Mesenchymal stem cell (in vitro differentiated cells and primary cell): ENCODE results near the gene REC114.

ENCODE experiments used
- DNase-seq: peaks from one replicate; pipeline ENCODE4 v3.0.0-alpha.2; 2013
- H2AFZ ChIP-seq: one replicate; pipeline ENCODE4 v1.6.1; 2013; ENCODE audit warnings: low read depth, mild to moderate bottlenecking, control low read depth, inconsistent platforms, low read length, moderate library complexity
- H2AK5ac ChIP-seq: 2 replicates; pipeline ENCODE4 v1.6.1; 2013; ENCODE audit warnings: low read length, moderate library complexity, mild to moderate bottlenecking, inconsistent platforms; ENCODE audit not compliant: severe bottlenecking
- H2BK120ac ChIP-seq: one replicate; pipeline ENCODE4 v1.6.1; 2013; ENCODE audit warnings: low read depth, mild to moderate bottlenecking, inconsistent platforms, low read length, moderate library complexity
- H2BK12ac ChIP-seq, 2 experiments: one replicate each; pipeline ENCODE4 v1.6.1; 2013; ENCODE audit warnings: inconsistent platforms in 2 of 2, low read length in 2 of 2, mild to moderate bottlenecking in 2 of 2, moderate library complexity in 2 of 2, control low read depth in 1 of 2
- H2BK15ac ChIP-seq: one replicate; pipeline ENCODE4 v1.6.1; 2013; ENCODE audit warnings: mild to moderate bottlenecking, low read depth, inconsistent platforms; ENCODE audit not compliant: poor library complexity, severe bottlenecking
- H2BK5ac ChIP-seq: 2 replicates; pipeline ENCODE4 v1.6.1; 2013; ENCODE audit warnings: low read depth, mild to moderate bottlenecking, low read length, control low read depth, inconsistent platforms; ENCODE audit not compliant: poor library complexity, severe bottlenecking
- H3K14ac ChIP-seq, 2 experiments: one replicate each; pipeline ENCODE4 v1.6.1; 2013; ENCODE audit warnings: inconsistent platforms in 2 of 2, low read length in 2 of 2, control low read depth in 1 of 2, mild to moderate bottlenecking in 1 of 2, moderate library complexity in 1 of 2
- H3K18ac ChIP-seq, 2 experiments: one replicate each; pipeline ENCODE4 v1.6.1; 2013; ENCODE audit warnings: inconsistent platforms in 2 of 2, low read length in 2 of 2, control low read depth in 1 of 2, low read depth in 1 of 2, mild to moderate bottlenecking in 1 of 2
- H3K23ac ChIP-seq, 2 experiments: one replicate each; pipeline ENCODE4 v1.6.1; 2013; ENCODE audit warnings: inconsistent platforms in 2 of 2, low read length in 2 of 2, mild to moderate bottlenecking in 2 of 2, moderate library complexity in 2 of 2, control low read depth in 1 of 2
- H3K27ac ChIP-seq: 2 replicates; pipeline ENCODE4 v1.5.1; 2013; ENCODE audit warnings: mild to moderate bottlenecking, moderate library complexity, low read length, control low read depth, inconsistent platforms; ENCODE audit not compliant: poor library complexity, severe bottlenecking
- H3K27me3 ChIP-seq, 2 experiments: 2 replicates each; pipeline versions ENCODE4 v1.6.1 to v1.7.0; 2013; ENCODE audit warnings: low read length in 2 of 2, mild to moderate bottlenecking in 2 of 2, moderate library complexity in 2 of 2, control low read depth in 1 of 2, inconsistent platforms in 1 of 2; ENCODE audit not compliant: control insufficient read depth in 1 of 2, insufficient read depth in 1 of 2
- H3K36me3 ChIP-seq, 2 experiments: 2 replicates each; pipeline versions ENCODE4 v1.6.1 to v1.7.0; 2013; ENCODE audit warnings: low read length in 2 of 2, control low read depth in 1 of 2, inconsistent platforms in 1 of 2, low read depth in 1 of 2, mild to moderate bottlenecking in 1 of 2; ENCODE audit not compliant: insufficient read depth in 2 of 2, control insufficient read depth in 1 of 2
- H3K4ac ChIP-seq, 2 experiments: one replicate each; pipeline ENCODE4 v1.6.1; 2013; ENCODE audit warnings: inconsistent platforms in 2 of 2, low read length in 2 of 2, mild to moderate bottlenecking in 2 of 2, moderate library complexity in 2 of 2, control low read depth in 1 of 2, low read depth in 1 of 2
- H3K4me1 ChIP-seq: 2 replicates; pipeline ENCODE4 v1.6.1; 2013; ENCODE audit warnings: low read depth, low read length, control low read depth; ENCODE audit not compliant: control insufficient read depth, insufficient read depth
- H3K4me2 ChIP-seq: 2 replicates; pipeline ENCODE4 v1.6.1; 2013; ENCODE audit warnings: low read length, mild to moderate bottlenecking, inconsistent platforms; ENCODE audit not compliant: poor library complexity, severe bottlenecking
- H3K4me3 ChIP-seq, 2 experiments: 2 replicates each; pipeline versions ENCODE4 v1.5.1 to v1.7.0; 2013; ENCODE audit warnings: low read length in 2 of 2, mild to moderate bottlenecking in 2 of 2, control low read depth in 1 of 2, low read depth in 1 of 2; ENCODE audit not compliant: insufficient read depth in 1 of 2
- H3K79me1 ChIP-seq: replicated peaks from 2 replicates; pipeline ENCODE4 v1.6.1; 2013; ENCODE audit warnings: mild to moderate bottlenecking, control low read depth, low read length, inconsistent platforms; ENCODE audit not compliant: poor library complexity, severe bottlenecking
- H3K9ac ChIP-seq: 2 replicates; pipeline ENCODE4 v1.7.0; 2013; ENCODE audit warnings: mild to moderate bottlenecking, low read length, moderate library complexity
- H3K9me3 ChIP-seq: 2 replicates; pipeline ENCODE4 v1.7.0; 2013; ENCODE audit warnings: mild to moderate bottlenecking, low read length; ENCODE audit not compliant: control insufficient read depth
- H4K8ac ChIP-seq: one replicate; pipeline ENCODE4 v1.6.1; 2013; ENCODE audit warnings: inconsistent platforms, mild to moderate bottlenecking, low read length, moderate library complexity
- H4K91ac ChIP-seq: one replicate; pipeline ENCODE4 v1.6.1; 2013; ENCODE audit warnings: mild to moderate bottlenecking, low read length, inconsistent platforms
- WGBS: methylation state at CpG from one replicate; pipeline ENCODE4 v1.1.7; 2013; ENCODE audit warnings: mixed read lengths; 5-methylcytosine and 5-hydroxymethylcytosine counted together

The REC114 gene

GRCh38 chr15:73493922-73494321, 51.0 kb downstream of the REC114 start:
- H3K4me3 ChIP-seq: no peak overlapping the region
- no peak overlapping the region for H4K91ac ChIP-seq
- no peak overlapping the region for H3K23ac ChIP-seq
- H3K4me1 ChIP-seq: no peaks in the 10 kb centered on the region
- no peak for DNase-seq
- no peak overlapping the region for H3K18ac ChIP-seq
- no peak overlapping the region for H2AK5ac ChIP-seq
- no CpG with 5 or more reads among the region's 2 CpGs for WGBS
- H3K79me1 ChIP-seq: no peaks in the 10 kb centered on the region
- H3K36me3 ChIP-seq: no peaks in the 10 kb centered on the region
- H4K8ac ChIP-seq: no peak overlapping the region
- no peak overlapping the region for H2BK15ac ChIP-seq
- H3K27me3 ChIP-seq: peaks cover 0 to 6% of the 10 kb centered on the region in 2 experiments
- H2BK12ac ChIP-seq: no peak overlapping the region
- H3K4ac ChIP-seq: no peak overlapping the region
- no peak overlapping the region for H3K9ac ChIP-seq
- H2BK5ac ChIP-seq: no peak overlapping the region
- no peak overlapping the region for H2BK120ac ChIP-seq
- no peak overlapping the region for H3K27ac ChIP-seq
- H3K9me3 ChIP-seq: no peaks in the 10 kb centered on the region
- H3K4me2 ChIP-seq: no peak overlapping the region
- H3K14ac ChIP-seq: no peak overlapping the region
- H2AFZ ChIP-seq: no peak overlapping the region

GRCh38 chr15:73495181-73495580, 52.2 kb downstream of the REC114 start:
- Histone ChIP-seq H3K36me3 (no peaks in the 10 kb centered on the region), H2AFZ (no peak overlapping the region), H2BK120ac (no peak overlapping the region), H3K4ac (no peak overlapping the region), H3K18ac (no peak overlapping the region), H3K27ac (no peak overlapping the region), H2BK15ac (no peak overlapping the region), H4K91ac (no peak overlapping the region), H2AK5ac (no peak overlapping the region), H3K4me2 (no peak overlapping the region), H3K23ac (no peak overlapping the region), H3K27me3 (peaks cover 0 to 8% of the 10 kb centered on the region in 2 experiments), H4K8ac (no peak overlapping the region), H3K14ac (no peak overlapping the region), H3K9ac (no peak overlapping the region), H3K9me3 (no peaks in the 10 kb centered on the region), H3K4me1 (no peaks in the 10 kb centered on the region), H3K4me3 (no peak overlapping the region), H2BK5ac (no peak overlapping the region), H3K79me1 (no peaks in the 10 kb centered on the region), H2BK12ac (no peak overlapping the region)
- peak; percentile 63 for DNase-seq
- WGBS: no CpG with 5 or more reads among the region's 3 CpGs

GRCh38 chr15:73500696-73501095, 57.7 kb downstream of the REC114 start:
- no peak overlapping the region for H4K8ac ChIP-seq
- no peaks in the 10 kb centered on the region for H3K36me3 ChIP-seq
- H3K27me3 ChIP-seq: peaks cover 0 to 11% of the 10 kb centered on the region in 2 experiments
- H3K23ac ChIP-seq: no peak overlapping the region
- H3K4me2 ChIP-seq: no peak overlapping the region
- H3K4me1 ChIP-seq: no peaks in the 10 kb centered on the region
- no peak overlapping the region for H2BK120ac ChIP-seq
- DNase-seq: no peak
- H3K79me1 ChIP-seq: no peaks in the 10 kb centered on the region
- no peak overlapping the region for H3K4ac ChIP-seq
- H3K14ac ChIP-seq: no peak overlapping the region
- H3K18ac ChIP-seq: no peak overlapping the region
- no peaks in the 10 kb centered on the region for H3K9me3 ChIP-seq
- H2BK12ac ChIP-seq: no peak overlapping the region
- H3K4me3 ChIP-seq: no peak overlapping the region
- no peak overlapping the region for H3K9ac ChIP-seq
- H2AK5ac ChIP-seq: no peak overlapping the region
- no peak overlapping the region for H2BK5ac ChIP-seq
- H4K91ac ChIP-seq: no peak overlapping the region
- H2AFZ ChIP-seq: no peak overlapping the region
- no peak overlapping the region for H3K27ac ChIP-seq
- H2BK15ac ChIP-seq: no peak overlapping the region

GRCh38 chr15:73504885-73505284, 61.9 kb downstream of the REC114 start:
- Histone ChIP-seq H3K36me3 (no peaks in the 10 kb centered on the region), H3K4me3 (no peak overlapping the region), H2BK120ac (no peak overlapping the region), H3K18ac (no peak overlapping the region), H2BK12ac (no peak overlapping the region), H3K9me3 (no peaks in the 10 kb centered on the region), H3K4me1 (no peaks in the 10 kb centered on the region), H4K8ac (no peak overlapping the region), H2BK15ac (no peak overlapping the region), H2AFZ (no peak overlapping the region), H3K79me1 (no peaks in the 10 kb centered on the region), H2AK5ac (no peak overlapping the region), H3K27me3 (peaks cover 0 to 3% of the 10 kb centered on the region in 2 experiments), H3K23ac (no peak overlapping the region), H3K9ac (no peak overlapping the region), H3K27ac (no peak overlapping the region), H3K4ac (no peak overlapping the region), H4K91ac (no peak overlapping the region), H2BK5ac (no peak overlapping the region), H3K14ac (no peak overlapping the region), H3K4me2 (no peak overlapping the region)
- no peak for DNase-seq
